Neutrophil (primary cell): Measurements from ENCODE around the gene ATP5MG.

ENCODE experiments used
- H3K27ac ChIP-seq: fragments of 200-600 bp; sonication (generic); 2 replicates; pipeline ENCODE4 v1.5.1; 2016; ENCODE audit warnings: mild to moderate bottlenecking, moderate library complexity
- H3K27me3 ChIP-seq: fragments of 200-600 bp; sonication (generic); 2 replicates; pipeline ENCODE4 v1.6.0; 2016; ENCODE audit warnings: mild to moderate bottlenecking
- H3K36me3 ChIP-seq: fragments of 200-600 bp; sonication (generic); 2 replicates; pipeline ENCODE4 v1.5.1; 2017
- H3K4me1 ChIP-seq, 2 experiments: fragments of 200-600 bp in 1 of 2; sonication (generic) in 1 of 2; 1 replicate in 1 of 2; 2 replicates in 1 of 2; pipeline versions ENCODE4 v1.5.1 to v1.6.1; 2013 to 2016; ENCODE audit warnings: low read depth in 1 of 2, low read length in 1 of 2, mild to moderate bottlenecking in 1 of 2, moderate library complexity in 1 of 2; ENCODE audit not compliant: control insufficient read depth in 1 of 2, insufficient read depth in 1 of 2
- H3K4me3 ChIP-seq, 2 experiments: fragments of 200-600 bp in 1 of 2; sonication (generic) in 1 of 2; 1 replicate in 1 of 2; 2 replicates in 1 of 2; pipeline ENCODE4 v1.5.1; 2013 to 2016; ENCODE audit warnings: low read depth in 1 of 2, low read length in 1 of 2, mild to moderate bottlenecking in 1 of 2, moderate library complexity in 1 of 2
- H3K9me3 ChIP-seq: fragments of 200-600 bp; sonication (generic); 2 replicates; pipeline ENCODE4 v1.5.1; 2016
- CTCF ChIP-seq: fragments of 200-600 bp; sonication (generic); IDR thresholded peaks from 2 replicates; pipeline ENCODE4 v1.5.1; 2016; ENCODE audit warnings: antibody characterized with exemption

Gene ATP5MG

GRCh38 chr11:118366287-118366686 lies 35.1 kb upstream of the ATP5MG start:
- Histone ChIP-seq H3K27ac (no peak overlapping the region), H3K9me3 (no peaks in the 10 kb centered on the region), H3K4me1 (no peaks in the 10 kb centered on the region), H3K27me3 (no peaks in the 10 kb centered on the region), H3K36me3 (peaks cover 78% of the 10 kb centered on the region), H3K4me3 (no peak overlapping the region)
- no peak for TF ChIP-seq CTCF

DNA sequence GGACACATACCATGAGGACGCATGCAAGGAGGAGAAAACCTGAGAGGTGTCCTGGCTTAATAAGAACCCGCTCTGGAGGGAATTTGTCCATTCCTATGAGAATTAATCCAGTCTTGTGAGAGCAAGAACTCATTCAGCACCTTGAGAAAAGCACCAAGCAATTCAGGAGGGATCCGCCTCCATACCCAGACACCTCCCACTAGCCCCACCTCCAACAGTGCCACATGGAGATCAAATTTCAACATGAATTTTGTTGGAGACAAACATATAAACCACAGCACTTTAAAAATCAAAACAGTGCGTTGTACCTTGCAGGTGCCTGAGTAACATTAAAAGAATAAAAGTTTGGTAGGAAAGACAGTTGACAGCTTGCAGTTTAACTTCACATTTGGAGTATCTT lies 30.6 kb upstream of the ATP5MG start:
- Histone ChIP-seq H3K4me1 (no peaks in the 10 kb centered on the region), H3K27me3 (no peaks in the 10 kb centered on the region), H3K27ac (no peak overlapping the region), H3K9me3 (no peaks in the 10 kb centered on the region), H3K36me3 (peaks cover 100% of the 10 kb centered on the region), H3K4me3 (no peak overlapping the region)
- no peak for TF ChIP-seq CTCF

GRCh38 chr11:118373263-118373662 lies 28.1 kb upstream of the ATP5MG start:
- no peak overlapping the region for H3K4me3 ChIP-seq
- TF ChIP-seq CTCF: no peak
- H3K27me3 ChIP-seq: no peaks in the 10 kb centered on the region
- H3K4me1 ChIP-seq: no peaks in the 10 kb centered on the region
- H3K36me3 ChIP-seq: peaks cover 100% of the 10 kb centered on the region
- H3K27ac ChIP-seq: no peak overlapping the region
- H3K9me3 ChIP-seq: no peaks in the 10 kb centered on the region

- Histone ChIP-seq H3K4me1 (no peaks in the 10 kb centered on the region), H3K36me3 (peaks cover 100% of the 10 kb centered on the region), H3K27me3 (no peaks in the 10 kb centered on the region), H3K27ac (no peak overlapping the region), H3K4me3 (no peak overlapping the region), H3K9me3 (no peaks in the 10 kb centered on the region)
- no peak for TF ChIP-seq CTCF
These were observed 27.5 kb upstream of the ATP5MG start for GRCh38 chr11:118373871-118374270.

- TF ChIP-seq CTCF: no peak
- Histone ChIP-seq H3K9me3 (no peaks in the 10 kb centered on the region), H3K36me3 (peaks cover 100% of the 10 kb centered on the region), H3K27me3 (no peaks in the 10 kb centered on the region), H3K4me3 (no peak overlapping the region), H3K27ac (no peak overlapping the region), H3K4me1 (no peaks in the 10 kb centered on the region)
These were observed 26.7 kb upstream of the ATP5MG start for GRCh38 chr11:118374729-118375128.

- no peak for TF ChIP-seq CTCF
- H3K4me3 ChIP-seq: no peak overlapping the region
- H3K9me3 ChIP-seq: no peaks in the 10 kb centered on the region
- no peak overlapping the region for H3K27ac ChIP-seq
- H3K27me3 ChIP-seq: no peaks in the 10 kb centered on the region
- H3K4me1 ChIP-seq: no peaks in the 10 kb centered on the region
- H3K36me3 ChIP-seq: peaks cover 100% of the 10 kb centered on the region
These were observed 25.4 kb upstream of the ATP5MG start for GRCh38 chr11:118375978-118376377.
